NCI-H446 (cell line): Measurements from ENCODE around the gene C2.
"Not testable (repeated sequence)": the region's sequence is repeated elsewhere in the genome, so short reads cannot be mapped to it uniquely, and the experiment has no call there.

Experiments used
- DNase-seq, 2 experiments: peaks; one replicate each; lab custom pipeline; 2025; lab: John Stamatoyannopoulos, UW

Gene C2

GRCh38 chr6:31899215-31899614 is 28.3 kb upstream of the C2 start:
- DNase-seq, result no peak

GRCh38 chr6:31899882-31900722 is 27.4 kb upstream of the C2 start:
- no peak for DNase-seq

- DNase-seq, result no peak
Measured at GRCh38 chr6:31900917-31901414, 26.6 kb upstream of the C2 start.

GRCh38 chr6:31901415-31901952 is 26.0 kb upstream of the C2 start:
- peak in 1 of 2 experiments; percentile 59 for DNase-seq

- DNase-seq, result peak; percentile 73 to 94
Measured at GRCh38 chr6:31901953-31902643, 25.4 kb upstream of the C2 start, which contains the start of gene ZBTB12. ZBTB12 (minus strand) TSS chr6:31902086; CDS start chr6:31901305, 781 bp downstream.

GRCh38 chr6:31903957-31904356 is 23.6 kb upstream of the C2 start:
- no peak for DNase-seq

GRCh38 chr6:31905041-31905440 is 22.5 kb upstream of the C2 start:
- no peak for DNase-seq

- no peak for DNase-seq
Measured at GRCh38 chr6:31906122-31906521, 21.4 kb upstream of the C2 start.

GRCh38 chr6:31906727-31907126 is 20.8 kb upstream of the C2 start:
- not testable (repeated sequence) for DNase-seq

- DNase-seq, result no peak
Measured at GRCh38 chr6:31907158-31907813, 20.2 kb upstream of the C2 start.

GRCh38 chr6:31908255-31908654 is 19.3 kb upstream of the C2 start:
- DNase-seq, result not testable (repeated sequence)

- DNase-seq, result no peak
Measured at GRCh38 chr6:31908791-31909190, 18.7 kb upstream of the C2 start.

- DNase-seq, result not testable (repeated sequence)
Measured at GRCh38 chr6:31909298-31909697, 18.2 kb upstream of the C2 start.

GRCh38 chr6:31911826-31912585 is 15.5 kb upstream of the C2 start:
- no peak for DNase-seq

- no peak for DNase-seq
Measured at GRCh38 chr6:31915351-31915750, 12.2 kb upstream of the C2 start.

- no peak for DNase-seq
Measured at GRCh38 chr6:31915756-31916155, 11.8 kb upstream of the C2 start.

- no peak for DNase-seq
Measured at GRCh38 chr6:31918069-31918720, 9.3 kb upstream of the C2 start.

- DNase-seq, result no peak
Measured at GRCh38 chr6:31919624-31920303, 7.8 kb upstream of the C2 start.

GRCh38 chr6:31920811-31921210 is 6.7 kb upstream of the C2 start:
- no peak for DNase-seq

GRCh38 chr6:31922942-31923341 is 4.6 kb upstream of the C2 start:
- DNase-seq, result no peak
